HG02981 (cell line): ENCODE data around the gene ZNF576.
A peak's percentile ranks its signal among the peaks of the same experiment; 100 is the strongest.
"Not testable (repeated sequence)": the region's sequence is repeated elsewhere in the genome, so short reads cannot be mapped to it uniquely, and the experiment has no call there.

Source experiments
- ATAC-seq: cut with Tn5 transposase; IDR thresholded peaks from one replicate; pipeline ENCODE4 v1.9.1; 2021; ENCODE audit warnings: mild to moderate bottlenecking, moderate library complexity; ENCODE audit not compliant: unreplicated experiment

Gene ZNF576

GRCh38 chr19:43574424-43575155, 21.8 kb upstream of the ZNF576 start:
- no peak for ATAC-seq

GRCh38 chr19:43575156-43575950, 21.0 kb upstream of the ZNF576 start, which contains the start of the genes PINLYP and XRCC1:
TSS of gene PINLYP (plus strand) at chr19:43575801. CDS start at chr19:43577192, 1,391 bp downstream.
TSS of gene XRCC1 (minus strand) at chr19:43575527. CDS start at chr19:43575458, 69 bp downstream.
- ATAC-seq = peak; percentile 97

GRCh38 chr19:43575955-43576878, 20.2 kb upstream of the ZNF576 start:
- peak; percentile 4 for ATAC-seq

GRCh38 chr19:43578787-43579186, 17.6 kb upstream of the ZNF576 start:
- ATAC-seq = no peak

- ATAC-seq = no peak
Observed at GRCh38 chr19:43581467-43581866, 14.9 kb upstream of the ZNF576 start.

- ATAC-seq = no peak
Observed at GRCh38 chr19:43582495-43582894, 13.9 kb upstream of the ZNF576 start.

GRCh38 chr19:43584484-43584883, 11.9 kb upstream of the ZNF576 start:
- no peak for ATAC-seq

GRCh38 chr19:43586346-43586745, 10.0 kb upstream of the ZNF576 start:
- ATAC-seq = no peak

- not testable (repeated sequence) for ATAC-seq
Observed at GRCh38 chr19:43587029-43587428, 9.4 kb upstream of the ZNF576 start.

- no peak for ATAC-seq
Observed at GRCh38 chr19:43589277-43589676, 7.1 kb upstream of the ZNF576 start.

GRCh38 chr19:43589678-43590077, 6.7 kb upstream of the ZNF576 start:
- no peak for ATAC-seq

- ATAC-seq = no peak
Observed at GRCh38 chr19:43591904-43592772, 4.3 kb upstream of the ZNF576 start.

- ATAC-seq = no peak
Observed at GRCh38 chr19:43592800-43593350, 3.5 kb upstream of the ZNF576 start.

GRCh38 chr19:43594081-43594697, 2.2 kb upstream of the ZNF576 start:
- no peak for ATAC-seq

GRCh38 chr19:43594710-43595604, 1.4 kb upstream of the ZNF576 start:
- no peak for ATAC-seq

- ATAC-seq = peak; percentile 0
Observed at GRCh38 chr19:43595605-43595998, 793 bp upstream of the ZNF576 start.

- no peak for ATAC-seq
Observed at GRCh38 chr19:43596842-43597461, 557 bp downstream of the ZNF576 start.

GRCh38 chr19:43597876-43598275, 1.5 kb downstream of the ZNF576 start:
- no peak for ATAC-seq
